Nephron progenitor cell (in vitro differentiated cells): ENCODE data around the gene FOSL1.

Source experiments
- DNase-seq: peaks from one replicate; pipeline ENCODE4 v3.0.0; 2021
- H3K27ac Mint-ChIP-seq: 2 replicates; pipeline ENCODE4 v1.8.0; 2021; ENCODE audit warnings: mild to moderate bottlenecking, moderate library complexity, mixed read lengths
- H3K27me3 Mint-ChIP-seq: 2 replicates; pipeline ENCODE4 v1.8.0; 2021; ENCODE audit warnings: mild to moderate bottlenecking, low read depth, mixed read lengths; ENCODE audit not compliant: poor library complexity
- H3K36me3 Mint-ChIP-seq: 2 replicates; pipeline ENCODE4 v1.8.0; 2021; ENCODE audit warnings: low read depth, mixed read lengths
- H3K4me1 Mint-ChIP-seq: 2 replicates; pipeline ENCODE4 v1.8.0; 2021; ENCODE audit warnings: mixed read lengths
- H3K4me3 Mint-ChIP-seq: 2 replicates; pipeline ENCODE4 v1.8.0; 2021; ENCODE audit warnings: mild to moderate bottlenecking, moderate library complexity, mixed read lengths
- H3K9me3 Mint-ChIP-seq: 2 replicates; pipeline ENCODE4 v1.8.0; 2021; ENCODE audit warnings: mild to moderate bottlenecking, moderate library complexity, mixed read lengths
- CTCF ChIP-seq: fragments of 200-600 bp; sonication (generic); IDR thresholded peaks from 2 replicates; pipeline ENCODE4 v1.5.0; 2021; ENCODE audit warnings: antibody characterized with exemption

Gene FOSL1

GRCh38 chr11:65858681-65859087, 41.5 kb downstream of the FOSL1 start:
- H3K36me3 Mint-ChIP-seq: peaks cover 38% of the 10 kb centered on the region
- H3K4me1 Mint-ChIP-seq: peaks cover 58% of the 10 kb centered on the region

GRCh38 chr11:65857853-65858680, 42.1 kb downstream of the FOSL1 start, which contains the start of gene CFL1:
Gene CFL1, minus strand, starts transcription at chr11:65858180. Its CDS starts 81 bp downstream, at chr11:65858099.
- H3K9me3 Mint-ChIP-seq: no peaks in the 10 kb centered on the region
- peaks cover 58% of the 10 kb centered on the region for H3K4me1 Mint-ChIP-seq
- H3K27ac Mint-ChIP-seq: peak within 1 kb of the TSS; percentile 100
- no peak for TF ChIP-seq CTCF
- H3K4me3 Mint-ChIP-seq: peak within 1 kb of the TSS; percentile 93
- H3K36me3 Mint-ChIP-seq: peaks cover 44% of the 10 kb centered on the region
- peak; percentile 96 for DNase-seq
- peaks cover 5% of the 10 kb centered on the region for H3K27me3 Mint-ChIP-seq

More at GRCh38 chr11:65858681-65859087, 41.5 kb downstream of the FOSL1 start:
- Mint-ChIP-seq H3K27me3 (peaks cover 7% of the 10 kb centered on the region), H3K9me3 (no peaks in the 10 kb centered on the region), H3K27ac (peak overlapping the region; percentile 100), H3K4me3 (peak overlapping the region; percentile 87)
- no peak for TF ChIP-seq CTCF
- DNase-seq: no peak

- Mint-ChIP-seq H3K36me3 (peaks cover 39% of the 10 kb centered on the region), H3K27me3 (peaks cover 5% of the 10 kb centered on the region), H3K4me3 (peak overlapping the region; percentile 93), H3K4me1 (peaks cover 54% of the 10 kb centered on the region), H3K27ac (no peak overlapping the region), H3K9me3 (no peaks in the 10 kb centered on the region)
- no peak for DNase-seq
- TF ChIP-seq CTCF: no peak
These were observed 42.7 kb downstream of the FOSL1 start for GRCh38 chr11:65857500-65857852.

DNA sequence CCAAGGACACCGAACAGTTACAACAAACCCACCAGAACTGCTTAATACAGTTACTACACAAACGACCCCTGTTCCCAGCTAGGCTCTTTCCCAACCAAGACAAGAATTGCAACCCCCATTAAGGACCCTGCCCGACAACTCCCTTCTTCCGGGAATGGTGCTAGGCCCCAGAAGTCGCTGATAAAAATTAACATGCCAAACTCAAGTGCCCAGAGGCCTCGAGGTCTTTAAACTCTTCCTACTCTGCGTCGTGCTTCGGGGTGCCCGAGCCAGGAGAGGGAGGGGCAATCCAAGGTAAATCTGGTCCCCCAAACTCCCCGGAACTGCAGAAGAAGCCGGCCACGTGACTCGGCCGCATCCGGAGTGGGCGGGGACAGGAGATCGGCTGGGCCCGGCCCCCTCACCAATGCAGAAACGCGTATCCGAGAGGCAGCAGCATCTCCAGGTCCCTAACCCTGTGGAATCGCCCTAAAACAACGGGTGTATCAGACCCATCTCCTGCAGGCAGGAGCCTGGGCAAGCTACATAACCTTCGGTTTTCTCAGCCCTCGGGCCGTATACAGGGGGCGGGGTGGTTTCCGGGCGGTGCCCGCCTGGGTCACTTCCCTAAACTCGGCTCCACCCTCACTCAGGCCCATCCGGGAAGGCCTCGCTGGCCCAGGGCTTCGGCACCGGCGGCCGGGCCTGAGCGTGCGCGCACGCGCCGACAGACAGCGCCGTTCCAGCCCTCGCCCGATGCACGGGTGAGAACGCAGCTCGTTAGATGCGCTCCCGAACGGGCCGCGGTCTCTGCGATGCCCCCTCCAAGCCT, 43.3 kb downstream of the FOSL1 start:
- peaks cover 44% of the 10 kb centered on the region for H3K36me3 Mint-ChIP-seq
- H3K27me3 Mint-ChIP-seq: peaks cover 5% of the 10 kb centered on the region
- H3K4me1 Mint-ChIP-seq: peaks cover 52% of the 10 kb centered on the region
- peak overlapping the region; percentile 93 for H3K4me3 Mint-ChIP-seq
- DNase-seq: peak; percentile 72
- peaks cover 3% of the 10 kb centered on the region for H3K9me3 Mint-ChIP-seq
- peak overlapping the region; percentile 97 for H3K27ac Mint-ChIP-seq
- TF ChIP-seq CTCF: no peak

GRCh38 chr11:65855927-65856363, 44.2 kb downstream of the FOSL1 start:
- peak overlapping the region; percentile 97 for H3K27ac Mint-ChIP-seq
- DNase-seq: no peak
- TF ChIP-seq CTCF: no peak
- peaks cover 4% of the 10 kb centered on the region for H3K9me3 Mint-ChIP-seq
- peaks cover 43% of the 10 kb centered on the region for H3K4me1 Mint-ChIP-seq
- H3K27me3 Mint-ChIP-seq: peaks cover 5% of the 10 kb centered on the region
- H3K4me3 Mint-ChIP-seq: peak overlapping the region; percentile 93
- H3K36me3 Mint-ChIP-seq: peaks cover 51% of the 10 kb centered on the region
